K562 (cell line): ENCODE measurements around the gene FOXK2. TPM values are rescaled to one million over a fixed set of nuclear protein-coding genes. Genes with fewer than 3 reads are reported as not detected.

Experiments
- BCOR ChIP-seq: fragments of 450-650 bp; IDR thresholded peaks from 2 replicates; pipeline ENCODE4 v1.6.1; 2016
- CBFB ChIP-seq: sonication (generic); formaldehyde crosslinking; IDR thresholded peaks from 2 replicates; pipeline ENCODE4 v1.4.0; 2020; ENCODE audit warnings: mild to moderate bottlenecking, missing genetic modification reagents
- CCAR2 ChIP-seq: fragments of 200-400 bp; formaldehyde crosslinking; IDR thresholded peaks from 2 replicates; pipeline ENCODE4 v1.6.1; 2017; ENCODE audit warnings: mild to moderate bottlenecking, low read depth, low read length
- ESRRA ChIP-seq: fragments of 450-650 bp; IDR thresholded peaks from 2 replicates; pipeline ENCODE4 v1.6.1; 2014; ENCODE audit warnings: low read depth, mild to moderate bottlenecking, moderate library complexity, borderline replicate concordance
- FIP1L1 ChIP-seq: fragments of 200-400 bp; formaldehyde crosslinking; IDR thresholded peaks from 2 replicates; pipeline ENCODE4 v1.6.1; 2018; ENCODE audit warnings: mild to moderate bottlenecking, low read depth, low read length; ENCODE audit not compliant: poor library complexity, severe bottlenecking
- HDAC1 ChIP-seq, 2 experiments: fragments of 450-650 bp; IDR thresholded peaks; 2 replicates each; pipeline ENCODE4 v1.6.1; 2016 to 2017; ENCODE audit warnings: inconsistent platforms in 1 of 2, mild to moderate bottlenecking in 1 of 2, moderate library complexity in 1 of 2
- IRF1 ChIP-seq: sonication (generic); formaldehyde crosslinking; IDR thresholded peaks from 2 replicates; pipeline ENCODE4 v1.8.0; 2022; ENCODE audit warnings: missing genetic modification reagents, mild to moderate bottlenecking, borderline replicate concordance
- LCOR ChIP-seq: sonication (generic); formaldehyde crosslinking; IDR thresholded peaks from 2 replicates; pipeline ENCODE4 v1.8.0; 2022; ENCODE audit warnings: mild to moderate bottlenecking, missing genetic modification reagents
- MED1 ChIP-seq: sonication (generic); formaldehyde crosslinking; IDR thresholded peaks from 2 replicates; pipeline ENCODE4 v1.8.1; 2023; ENCODE audit warnings: missing genetic modification reagents, borderline replicate concordance
- NRF1 ChIP-seq, 2 experiments: fragments of 450-650 bp; IDR thresholded peaks in 1 of 2; conservative IDR thresholded peaks in 1 of 2; 2 replicates each; pipeline ENCODE4 v1.6.1; 2014; ENCODE audit warnings: mild to moderate bottlenecking in 2 of 2
- PRDM10 ChIP-seq: fragments of 450-650 bp; IDR thresholded peaks from 2 replicates; pipeline ENCODE4 v1.6.1; 2018; ENCODE audit not compliant: partially characterized antibody
- PREB ChIP-seq: sonication (generic); formaldehyde crosslinking; IDR thresholded peaks from 2 replicates; pipeline ENCODE4 v1.8.1; 2023; ENCODE audit warnings: mild to moderate bottlenecking, missing genetic modification reagents
- PYGO2 ChIP-seq: fragments of 450-650 bp; IDR thresholded peaks from 2 replicates; pipeline ENCODE4 v1.6.1; 2016; ENCODE audit warnings: mild to moderate bottlenecking, missing genetic modification characterization, moderate library complexity, missing compliant biosample characterization
- RB1 ChIP-seq: fragments of 450-650 bp; IDR thresholded peaks from 2 replicates; pipeline ENCODE4 v1.6.1; 2017; ENCODE audit warnings: low read depth, mild to moderate bottlenecking
- ZNF121 ChIP-seq: sonication (generic); formaldehyde crosslinking; conservative IDR thresholded peaks from 2 replicates; pipeline ENCODE4 v1.8.0; 2022; ENCODE audit warnings: missing genetic modification reagents
- ZNF561 ChIP-seq: fragments of 450-650 bp; formaldehyde crosslinking; conservative IDR thresholded peaks from 2 replicates; pipeline ENCODE4 v1.4.0; 2020; ENCODE audit warnings: mild to moderate bottlenecking, moderate library complexity
- ZNF740 ChIP-seq, 3 experiments: fragments of 200-800 bp in 1 of 3; sonication (Bioruptor generic) in 1 of 3; sonication (generic) in 1 of 3; formaldehyde crosslinking in 1 of 3; IDR thresholded peaks; 2 replicates each; pipeline versions ENCODE4 v1.6.1 to v1.8.0; 2016 to 2022; ENCODE audit warnings: mild to moderate bottlenecking in 2 of 3, missing compliant biosample characterization in 2 of 3, missing genetic modification characterization in 2 of 3, missing genetic modification reagents in 1 of 3
- ZNF75A ChIP-seq: fragments of 450-650 bp; formaldehyde crosslinking; IDR thresholded peaks from 2 replicates; pipeline ENCODE4 v1.4.0; 2020; ENCODE audit warnings: mild to moderate bottlenecking
- polyA plus RNA-seq, 8 experiments: library from polyadenylated mRNA; depleted of rRNA in 4 of 8; stranded (reverse) in 5 of 8; unstranded in 3 of 8; fragments of >200 nt; fragmentation: Nextera tagmentation in 2 of 8; fragmentation: Illumina TruSeq in 1 of 8; extraction: Ambion mirVana in 2 of 8; extraction: Trizol in 1 of 8; gene quantifications; 2 replicates each; pipeline versions ENCODE4 v1.2.1 to v1.2.3, GENCODE V29; 2011 to 2014; ENCODE audit warnings: inconsistent platforms in 1 of 8, missing spikeins in 1 of 8
- total RNA-seq, 7 experiments: library from RNA; depleted of rRNA in 6 of 7; stranded (reverse); fragments of >200 nt in 6 of 7; fragmentation: Illumina TruSeq in 2 of 7; extraction: Trizol in 2 of 7; gene quantifications; 2 replicates each; pipeline versions ENCODE4 v1.2.1 to v1.2.3, GENCODE V29; 2011 to 2021; ENCODE audit warnings: low replicate concordance in 1 of 7

The FOXK2 gene
- total and polyA plus RNA-seq, 9 of the 15 experiments (the other 6 are each of a cell fraction or from before 2014, with no cell fraction given) = 3.0 to 86.0 (median 44.1) TPM

GRCh38 chr17:82496529-82497434, 22.8 kb upstream of the FOXK2 start (continued):
- TF ChIP-seq CCAR2 = no peak
- peak; percentile 74 for TF ChIP-seq FIP1L1
- peak in 1 of 2 experiments; percentile 69; a peak in 2 of 4 replicates for TF ChIP-seq HDAC1 (IDR thresholded peaks at IDR 0.05)
- TF ChIP-seq ZNF75A = no peak
- TF ChIP-seq BCOR = 0 out of 2 replicates have a peak, but pooled peaks have one; percentile 21
- TF ChIP-seq NRF1 (conservative IDR thresholded peaks at IDR 0.05 in 1 of 2, IDR thresholded peaks at IDR 0.05 in 1 of 2) = peak; percentile 89 to 91
- TF ChIP-seq IRF1 (CRISPR knock-in tag) = no peak; the same call in 1 of the 2 replicates
- TF ChIP-seq CBFB (CRISPR knock-in tag) = no peak; the same call in 1 of the 2 replicates
- TF ChIP-seq ESRRA = peak; percentile 22; the same call in 1 of the 2 replicates
- TF ChIP-seq LCOR (CRISPR knock-in tag) = peak; percentile 94; the same call in 1 of the 2 replicates
- TF ChIP-seq PREB (CRISPR knock-in tag) = no peak
- no peak; the same call in 1 of the 2 replicates for TF ChIP-seq ZNF121 (CRISPR knock-in tag)
- TF ChIP-seq PYGO2 (tag) = no peak
- TF ChIP-seq RB1 = peak; percentile 91
- peak; percentile 69; the same call in 1 of the 2 replicates for TF ChIP-seq ZNF740 (CRISPR knock-in tag; IDR thresholded peaks at IDR 0.05)
- no peak for TF ChIP-seq ZNF740 (tag; IDR thresholded peaks at IDR 0.05)
- TF ChIP-seq ZNF561 (CRISPR knock-in tag) = no peak
- peak; percentile 15 for TF ChIP-seq PRDM10
- no peak for TF ChIP-seq MED1 (CRISPR knock-in tag)
